GM19463 (cell line): ENCODE results near the gene DMXL2.
"Not testable (repeated sequence)": the region's sequence is repeated elsewhere in the genome, so short reads cannot be mapped to it uniquely, and the experiment has no call there.

Source experiments
- ATAC-seq: cut with Tn5 transposase; IDR thresholded peaks from one replicate; pipeline ENCODE4 v1.9.1; 2021; ENCODE audit warnings: mild to moderate bottlenecking, moderate library complexity; ENCODE audit not compliant: unreplicated experiment

The DMXL2 gene

GRCh38 chr15:51576911-51577500 is 45.6 kb downstream of the DMXL2 start:
- ATAC-seq, result no peak

GRCh38 chr15:51576286-51576850 is 46.2 kb downstream of the DMXL2 start:
- ATAC-seq, result no peak

GRCh38 chr15:51575775-51576174 is 46.8 kb downstream of the DMXL2 start:
- ATAC-seq, result no peak

- not testable (repeated sequence) for ATAC-seq
These were observed 49.2 kb downstream of the DMXL2 start for GRCh38 chr15:51573352-51573751.

- ATAC-seq, result not testable (repeated sequence)
These were observed 53.4 kb downstream of the DMXL2 start for GRCh38 chr15:51568939-51569784.

- ATAC-seq, result no peak
These were observed 61.3 kb downstream of the DMXL2 start for GRCh38 chr15:51561271-51561670.

GRCh38 chr15:51558876-51559275 is 63.7 kb downstream of the DMXL2 start:
- ATAC-seq, result no peak

GRCh38 chr15:51558411-51558810 is 64.2 kb downstream of the DMXL2 start:
- ATAC-seq, result no peak

GRCh38 chr15:51550841-51551240 is 71.7 kb downstream of the DMXL2 start:
- ATAC-seq, result no peak

GRCh38 chr15:51547656-51548055 is 74.9 kb downstream of the DMXL2 start:
- ATAC-seq, result no peak

- ATAC-seq, result no peak
These were observed 85.5 kb downstream of the DMXL2 start for GRCh38 chr15:51536965-51537574.

- ATAC-seq, result no peak
These were observed 88.7 kb downstream of the DMXL2 start for GRCh38 chr15:51533672-51534398.

- no peak for ATAC-seq
These were observed 95.6 kb downstream of the DMXL2 start for GRCh38 chr15:51526955-51527354.

GRCh38 chr15:51524376-51524775 is 98.2 kb downstream of the DMXL2 start:
- no peak for ATAC-seq

GRCh38 chr15:51516291-51516690 is 106.3 kb downstream of the DMXL2 start:
- no peak for ATAC-seq

GRCh38 chr15:51505251-51505650 is 117.3 kb downstream of the DMXL2 start:
- no peak for ATAC-seq

- ATAC-seq, result no peak
These were observed 119.6 kb downstream of the DMXL2 start for GRCh38 chr15:51503003-51503402.

- ATAC-seq, result no peak
These were observed 123.1 kb downstream of the DMXL2 start for GRCh38 chr15:51499379-51499976.

- no peak for ATAC-seq
These were observed 124.8 kb downstream of the DMXL2 start for GRCh38 chr15:51497806-51498205.

- ATAC-seq, result no peak
These were observed 126.3 kb downstream of the DMXL2 start for GRCh38 chr15:51496246-51496645.
